Measurements from ENCODE around the gene IFITM10.

Gene IFITM10

GRCh38 chr11:1750481-1750839 is at the start of gene IFITM10:
IFITM10 (minus strand) TSS chr11:1750595; CDS start chr11:1750442, 153 bp downstream.
- no peak for DNase-seq

- no peak for DNase-seq
These were observed 47.2 kb upstream of the IFITM10 start for GRCh38 chr11:1797391-1798125.

GRCh38 chr11:1796413-1797011 is 46.1 kb upstream of the IFITM10 start:
- no peak for DNase-seq

- DNase-seq: no peak
These were observed 42.7 kb upstream of the IFITM10 start for GRCh38 chr11:1793081-1793480.

GRCh38 chr11:1792461-1792860 is 42.1 kb upstream of the IFITM10 start:
- DNase-seq: no peak

GRCh38 chr11:1791912-1792311 is 41.5 kb upstream of the IFITM10 start:
- no peak for DNase-seq

- DNase-seq: no peak
These were observed 36.1 kb upstream of the IFITM10 start for GRCh38 chr11:1786466-1786865.

- no peak for DNase-seq
These were observed 35.5 kb upstream of the IFITM10 start for GRCh38 chr11:1785749-1786413.

- no peak for DNase-seq
These were observed 34.6 kb upstream of the IFITM10 start for GRCh38 chr11:1784761-1785650.

GRCh38 chr11:1783725-1784529 is 33.5 kb upstream of the IFITM10 start:
- no peak for DNase-seq

GRCh38 chr11:1782831-1783724 is 32.7 kb upstream of the IFITM10 start:
- DNase-seq: no peak

GRCh38 chr11:1782031-1782590 is 31.7 kb upstream of the IFITM10 start:
- DNase-seq: no peak

- DNase-seq: no peak
These were observed 31.2 kb upstream of the IFITM10 start for GRCh38 chr11:1781593-1781975.

GRCh38 chr11:1780700-1781592 is 30.6 kb upstream of the IFITM10 start:
- peak; percentile 25 for DNase-seq

- peak; percentile 28 for DNase-seq
These were observed 29.7 kb upstream of the IFITM10 start for GRCh38 chr11:1779806-1780699.

GRCh38 chr11:1779034-1779805 is 28.8 kb upstream of the IFITM10 start:
- peak; percentile 26 for DNase-seq

GRCh38 chr11:1778141-1778911 is 27.9 kb upstream of the IFITM10 start:
- DNase-seq: peak; percentile 25

Measured in activated CD4-positive, CD25-positive, alpha-beta regulatory T cell treated with anti-CD3 and anti-CD28 coated beads, Interleukin-2, amount 50 U/mL, for 72 hours (primary cell).